Placental pericyte (primary cell): ENCODE measurements around the gene TAF8. TPM values are rescaled to one million over a fixed set of nuclear protein-coding genes. Genes with fewer than 3 reads are reported as not detected.
A peak's percentile ranks its signal among the peaks of the same experiment; 100 is the strongest.

ENCODE experiments used
- small RNA-seq: library from RNA; depleted of rRNA; stranded (forward); fragments of <200 nt; gene quantifications from one replicate; pipeline ENCODE3, GENCODE V24; 2012; ENCODE audit warnings: low replicate concordance
- total RNA-seq: library from RNA; depleted of rRNA; stranded (reverse); fragments of >200 nt; gene quantifications from 2 replicates; pipeline ENCODE4 v1.2.3, GENCODE V29; 2012

TAF8 gene
- 17.3 and 19.9 TPM in 2 replicates for total RNA-seq

DNA sequence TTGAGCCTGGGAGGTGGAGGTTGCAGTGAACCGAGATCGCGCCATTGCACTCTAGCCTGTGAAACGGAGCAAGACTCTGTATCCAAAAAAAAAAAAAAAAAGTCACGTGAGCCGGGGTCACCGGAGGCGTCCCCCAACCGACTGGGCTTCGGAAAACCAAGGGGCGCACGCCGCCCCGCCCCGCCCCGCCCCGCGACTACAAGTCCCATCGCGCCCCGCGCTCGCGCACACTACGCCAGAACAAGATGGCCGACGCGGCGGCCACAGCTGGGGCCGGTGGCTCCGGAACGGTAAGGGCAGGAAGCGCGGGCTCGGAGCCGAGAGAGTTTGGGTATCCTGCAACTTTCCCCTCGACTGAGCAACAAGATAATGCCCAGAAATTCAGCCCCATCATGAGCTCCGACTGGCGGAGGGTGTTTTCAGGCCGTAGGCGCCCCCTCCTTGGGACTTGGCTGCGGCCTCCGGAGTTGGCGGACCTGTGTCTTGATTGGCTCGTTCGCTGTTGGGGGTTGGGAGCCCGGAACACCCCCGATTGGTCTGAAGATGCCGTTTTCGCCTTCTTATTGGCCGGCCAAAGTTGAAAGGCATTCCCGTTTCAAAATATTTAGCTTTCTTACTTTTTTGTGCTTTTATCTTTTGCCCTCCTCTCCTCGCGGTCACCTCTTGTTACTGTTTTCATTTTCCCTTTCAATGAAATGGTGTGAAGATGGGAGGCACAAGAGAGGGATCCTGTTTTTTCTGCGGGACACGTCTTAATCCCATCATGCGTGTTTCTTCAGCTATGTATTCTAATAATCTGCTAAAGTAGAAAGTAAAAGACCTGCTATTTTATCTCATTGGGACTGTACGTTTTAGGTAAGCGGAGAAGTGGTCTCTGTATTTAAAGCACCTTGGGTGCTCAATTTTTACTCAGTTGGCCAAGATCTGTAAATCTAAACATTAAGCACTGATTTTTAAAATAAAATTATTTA lies at the start of gene TAF8:
TAF8 (plus strand) TSS at position 228 of the 971 bp plus-strand sequence; CDS start at position 246, 18 bp downstream.

Small RNA genes within 50 kb of the gene (small RNA-seq; reads per million reads assigned to genes)
- 0.55 reads per million, percentile 22 among the genes with 10 or more reads in this experiment for gene RNU6-761P

Other genes with a start within 250 kb of the TAF8 start
- 2.0 and 2.8 TPM in 2 replicates for gene USP49, start 155.1 kb upstream of the TAF8 start, total RNA-seq
- 27.1 and 35.2 TPM in 2 replicates for gene MED20, start 129.4 kb upstream of the TAF8 start, total RNA-seq
- 15.1 and 18.6 TPM in 2 replicates for gene BYSL, start 129.0 kb upstream of the TAF8 start, total RNA-seq
- 23.0 and 67.7 TPM in 2 replicates for gene CCND3, start 108.7 kb upstream of the TAF8 start, total RNA-seq
- 0.88 and 2.3 TPM in 2 replicates for gene C6orf132, start 92.1 kb downstream of the TAF8 start, total RNA-seq
- gene GUCA1A, start 122.8 kb downstream of the TAF8 start, total RNA-seq = not detected in 2 replicates
- 0.66 TPM in 1 of 2 replicates, not detected in the other for gene GUCA1B, start 144.4 kb downstream of the TAF8 start, total RNA-seq
- gene MRPS10, start 167.3 kb downstream of the TAF8 start, total RNA-seq = 24.1 and 59.3 TPM in 2 replicates